Endothelial cell of umbilical vein (primary cell): ENCODE data around the gene GTF3C1.

Experiments used
- EZH2 ChIP-seq: IDR thresholded peaks from 2 replicates; pipeline ENCODE4 v1.6.1; 2012; ENCODE audit warnings: borderline replicate concordance, low read depth, mild to moderate bottlenecking, moderate library complexity, low read length, inconsistent platforms; ENCODE audit not compliant: severe bottlenecking
- FOS ChIP-seq: IDR thresholded peaks from 2 replicates; pipeline ENCODE4 v1.6.1; 2011; ENCODE audit warnings: mild to moderate bottlenecking, low read length, moderate library complexity, borderline replicate concordance; ENCODE audit not compliant: insufficient read depth
- GATA2 ChIP-seq: IDR thresholded peaks from 2 replicates; pipeline ENCODE4 v1.7.0; 2011; ENCODE audit warnings: low read depth, mild to moderate bottlenecking, moderate library complexity, mixed read lengths, low read length; ENCODE audit not compliant: insufficient read length, insufficient read depth
- JUN ChIP-seq: IDR thresholded peaks from 2 replicates; pipeline ENCODE4 v1.6.1; 2011; ENCODE audit warnings: borderline replicate concordance, low read depth; ENCODE audit not compliant: insufficient read length, insufficient read depth
- POLR2A ChIP-seq: IDR thresholded peaks from 2 replicates; pipeline ENCODE4 v1.6.1; 2012; ENCODE audit warnings: low read depth, mild to moderate bottlenecking, control low read depth, low read length
- POLR2AphosphoS5 ChIP-seq: IDR thresholded peaks from 2 replicates; pipeline ENCODE4 v1.6.1; 2012; ENCODE audit warnings: low read depth, mild to moderate bottlenecking, control low read depth, low read length, moderate library complexity; ENCODE audit not compliant: insufficient read depth
- TF ChIP-seq, protein P1 (sequence below), 2 donors: IDR thresholded peaks; 1 replicate in 1 of 2; 2 replicates in 1 of 2; pipeline ENCODE4 v1.5.1; 2011; ENCODE audit warnings: low read length in 2 of 2, mild to moderate bottlenecking in 2 of 2, moderate library complexity in 2 of 2, control low read depth in 1 of 2, inconsistent platforms in 1 of 2, low read depth in 1 of 2; ENCODE audit not compliant: insufficient read depth in 1 of 2; ENCODE audit errors: extremely low read depth in 1 of 2

- TF ChIP-seq, protein P1, sequence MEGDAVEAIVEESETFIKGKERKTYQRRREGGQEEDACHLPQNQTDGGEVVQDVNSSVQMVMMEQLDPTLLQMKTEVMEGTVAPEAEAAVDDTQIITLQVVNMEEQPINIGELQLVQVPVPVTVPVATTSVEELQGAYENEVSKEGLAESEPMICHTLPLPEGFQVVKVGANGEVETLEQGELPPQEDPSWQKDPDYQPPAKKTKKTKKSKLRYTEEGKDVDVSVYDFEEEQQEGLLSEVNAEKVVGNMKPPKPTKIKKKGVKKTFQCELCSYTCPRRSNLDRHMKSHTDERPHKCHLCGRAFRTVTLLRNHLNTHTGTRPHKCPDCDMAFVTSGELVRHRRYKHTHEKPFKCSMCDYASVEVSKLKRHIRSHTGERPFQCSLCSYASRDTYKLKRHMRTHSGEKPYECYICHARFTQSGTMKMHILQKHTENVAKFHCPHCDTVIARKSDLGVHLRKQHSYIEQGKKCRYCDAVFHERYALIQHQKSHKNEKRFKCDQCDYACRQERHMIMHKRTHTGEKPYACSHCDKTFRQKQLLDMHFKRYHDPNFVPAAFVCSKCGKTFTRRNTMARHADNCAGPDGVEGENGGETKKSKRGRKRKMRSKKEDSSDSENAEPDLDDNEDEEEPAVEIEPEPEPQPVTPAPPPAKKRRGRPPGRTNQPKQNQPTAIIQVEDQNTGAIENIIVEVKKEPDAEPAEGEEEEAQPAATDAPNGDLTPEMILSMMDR (IDR thresholded peaks at IDR 0.05; ENCODE audit: extremely low read depth in 1 of 2, insufficient read depth in 1 of 2, low read depth in 1 of 2, low read length in 2 of 2): no peak
- TF ChIP-seq POLR2A (no peak), POLR2AphosphoS5 (no peak), FOS (no peak), JUN (no peak), EZH2 (no peak), GATA2 (no peak)
Observed at GRCh38 chr16:27597361-27597760, 47.6 kb upstream of the GTF3C1 start.
